HEK293 (cell line): ENCODE data around the gene MZT2A.
A peak's percentile ranks its signal among the peaks of the same experiment; 100 is the strongest.

Experiments
- IKZF3 ChIP-seq: fragments of 450-650 bp; IDR thresholded peaks from 2 replicates; pipeline ENCODE4 v1.5.0; 2018; ENCODE audit warnings: missing biosample characterization, mild to moderate bottlenecking, missing genetic modification characterization, moderate library complexity
- YY1 ChIP-seq: fragments of 450-650 bp; formaldehyde crosslinking; IDR thresholded peaks from 2 replicates; pipeline ENCODE4 v1.5.1; 2018; ENCODE audit warnings: missing biosample characterization, missing genetic modification characterization
- ZBTB48 ChIP-seq: fragments of 450-650 bp; formaldehyde crosslinking; IDR thresholded peaks from 2 replicates; pipeline ENCODE4 v1.5.1; 2016; ENCODE audit warnings: missing biosample characterization, missing genetic modification characterization
- ZFP37 ChIP-seq: fragments of 450-650 bp; formaldehyde crosslinking; IDR thresholded peaks from 2 replicates; pipeline ENCODE4 v1.5.1; 2016; ENCODE audit warnings: missing biosample characterization, missing genetic modification characterization
- ZFP69B ChIP-seq: fragments of 450-650 bp; formaldehyde crosslinking; IDR thresholded peaks from 2 replicates; pipeline ENCODE4 v1.5.1; 2016; ENCODE audit warnings: missing biosample characterization, missing genetic modification characterization
- ZNF19 ChIP-seq: fragments of 450-650 bp; formaldehyde crosslinking; IDR thresholded peaks from 2 replicates; pipeline ENCODE4; 2016; ENCODE audit warnings: missing biosample characterization, missing genetic modification characterization, low read depth
- ZNF223 ChIP-seq: fragments of 450-650 bp; formaldehyde crosslinking; IDR thresholded peaks from 2 replicates; pipeline ENCODE4 v1.5.1; 2016; ENCODE audit warnings: missing biosample characterization, missing genetic modification characterization
- ZNF292 ChIP-seq: fragments of 450-650 bp; formaldehyde crosslinking; IDR thresholded peaks from 2 replicates; pipeline ENCODE4 v1.5.1; 2016; ENCODE audit warnings: low read depth, missing biosample characterization, missing genetic modification characterization, borderline replicate concordance
- ZNF302 ChIP-seq: fragments of 450-650 bp; formaldehyde crosslinking; IDR thresholded peaks from 2 replicates; pipeline ENCODE4 v1.5.1; 2016; ENCODE audit warnings: missing biosample characterization, missing genetic modification characterization, low read depth
- ZNF324 ChIP-seq: fragments of 450-650 bp; formaldehyde crosslinking; IDR thresholded peaks from 2 replicates; pipeline ENCODE4 v1.5.1; 2016; ENCODE audit warnings: missing biosample characterization, missing genetic modification characterization
- ZNF416 ChIP-seq: fragments of 450-650 bp; formaldehyde crosslinking; IDR thresholded peaks from 2 replicates; pipeline ENCODE4 v1.5.1; 2016; ENCODE audit warnings: missing biosample characterization, missing genetic modification characterization
- ZNF473 ChIP-seq: fragments of 450-650 bp; formaldehyde crosslinking; IDR thresholded peaks from 2 replicates; pipeline ENCODE4 v1.5.1; 2017; ENCODE audit warnings: missing biosample characterization, missing genetic modification characterization
- ZNF501 ChIP-seq: fragments of 450-650 bp; formaldehyde crosslinking; IDR thresholded peaks from 2 replicates; pipeline ENCODE4 v1.5.1; 2016; ENCODE audit warnings: missing biosample characterization, missing genetic modification characterization
- ZNF529 ChIP-seq: fragments of 450-650 bp; formaldehyde crosslinking; IDR thresholded peaks from 2 replicates; pipeline ENCODE4 v1.5.1; 2017; ENCODE audit warnings: missing genetic modification characterization, missing biosample characterization; ENCODE audit not compliant: insufficient replicate concordance
- ZNF530 ChIP-seq: fragments of 450-650 bp; formaldehyde crosslinking; IDR thresholded peaks from 2 replicates; pipeline ENCODE4 v1.5.1; 2016; ENCODE audit warnings: low read depth, missing biosample characterization, missing genetic modification characterization
- ZNF548 ChIP-seq: fragments of 450-650 bp; formaldehyde crosslinking; IDR thresholded peaks from 2 replicates; pipeline ENCODE4 v1.5.1; 2016; ENCODE audit warnings: missing biosample characterization, missing genetic modification characterization
- ZNF596 ChIP-seq: fragments of 450-650 bp; IDR thresholded peaks from 2 replicates; pipeline ENCODE4 v1.5.0; 2018; ENCODE audit warnings: missing biosample characterization, mild to moderate bottlenecking, missing genetic modification characterization, moderate library complexity
- ZNF654 ChIP-seq: fragments of 450-650 bp; formaldehyde crosslinking; IDR thresholded peaks from 2 replicates; pipeline ENCODE4 v1.5.1; 2016; ENCODE audit warnings: low read depth, missing biosample characterization, missing genetic modification characterization
- TF ChIP-seq, protein P1 (sequence below): fragments of 450-650 bp; formaldehyde crosslinking; IDR thresholded peaks from 2 replicates; pipeline ENCODE4 v1.5.1; 2017; ENCODE audit warnings: missing biosample characterization, missing genetic modification characterization
- TF ChIP-seq, protein P2 (sequence below): fragments of 450-650 bp; formaldehyde crosslinking; IDR thresholded peaks from 2 replicates; pipeline ENCODE4 v1.5.1; 2016; ENCODE audit warnings: missing biosample characterization, missing genetic modification characterization
- TF ChIP-seq, protein P3 (sequence below): fragments of 450-650 bp; formaldehyde crosslinking; IDR thresholded peaks from 2 replicates; pipeline ENCODE4 v1.5.1; 2016; ENCODE audit warnings: missing biosample characterization, missing genetic modification characterization
- TF ChIP-seq, protein P4 (sequence below): fragments of 450-650 bp; formaldehyde crosslinking; IDR thresholded peaks from 2 replicates; pipeline ENCODE4 v1.5.1; 2016; ENCODE audit warnings: missing biosample characterization, missing genetic modification characterization
- TF ChIP-seq, protein P5 (sequence below): fragments of 450-650 bp; formaldehyde crosslinking; IDR thresholded peaks from 2 replicates; pipeline ENCODE4 v1.5.1; 2016; ENCODE audit warnings: missing biosample characterization, missing genetic modification characterization
- TF ChIP-seq, protein P6 (sequence below): fragments of 450-650 bp; IDR thresholded peaks from 2 replicates; pipeline ENCODE4 v1.5.1; 2018; ENCODE audit warnings: missing biosample characterization, missing genetic modification characterization
- TF ChIP-seq, protein P7 (sequence below): fragments of 450-650 bp; formaldehyde crosslinking; IDR thresholded peaks from 2 replicates; pipeline ENCODE4 v1.5.1; 2016; ENCODE audit warnings: missing biosample characterization, missing genetic modification characterization

MZT2A gene

DNA sequence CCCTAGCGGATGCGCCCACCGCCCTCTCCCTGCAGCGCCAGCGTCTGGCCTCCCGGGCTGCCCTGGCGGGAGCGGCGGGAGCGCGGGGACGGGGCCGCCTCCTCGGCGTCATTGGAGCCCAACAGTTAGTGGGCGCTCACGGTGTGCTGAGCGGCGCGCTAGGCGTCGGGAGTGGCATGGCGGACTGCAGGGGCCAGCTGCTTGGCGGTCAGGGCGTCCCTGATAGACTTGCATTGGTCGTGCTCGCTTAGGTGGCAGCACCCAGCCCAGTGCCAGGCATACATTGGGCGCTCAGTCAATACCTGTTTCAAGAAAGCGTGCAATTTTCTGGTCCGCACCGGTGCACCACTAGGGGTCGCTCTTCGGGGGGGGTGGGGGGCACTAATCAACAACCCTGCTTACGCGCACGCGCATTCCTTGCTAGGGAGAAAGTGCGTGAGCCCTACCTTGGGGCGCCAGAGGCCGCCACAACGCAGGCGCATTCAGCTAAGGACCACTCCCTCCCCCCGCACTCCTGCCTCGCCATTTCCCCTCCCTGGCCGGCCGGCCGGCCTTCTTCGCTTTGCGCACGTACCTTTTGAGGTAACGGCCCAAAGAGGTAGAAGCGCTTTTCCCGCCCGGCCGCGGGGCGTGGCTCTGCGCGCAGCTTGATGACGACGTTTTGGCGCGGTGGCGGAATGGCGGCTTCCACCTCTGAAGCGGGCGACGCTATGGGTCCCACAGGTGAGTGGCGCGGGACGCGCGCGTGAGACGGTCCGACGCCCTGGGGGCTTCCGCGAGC, 411 bp upstream of the MZT2A start (continued):
- TF ChIP-seq ZNF654 (no peak), ZNF548 (tag by site-specific recombination) (no peak), ZNF292 (no peak), ZNF596 (no peak), ZNF302 (no peak), ZBTB48 (tag by site-specific recombination) (peak; percentile 25; the same call in 1 of the 2 replicates), ZNF223 (tag by site-specific recombination) (no peak), YY1 (tag by site-specific recombination) (peak; percentile 62; the same call in 1 of the 2 replicates), ZNF501 (tag by site-specific recombination) (peak; percentile 74; the same call in 1 of the 2 replicates), ZNF19 (tag by site-specific recombination) (no peak), IKZF3 (tag by site-specific recombination) (peak; percentile 46; the same call in 1 of the 2 replicates), ZNF324 (tag by site-specific recombination) (no peak), ZFP69B (tag by site-specific recombination) (peak; percentile 72; the same call in 1 of the 2 replicates), ZNF416 (tag by site-specific recombination) (no peak), ZFP37 (tag by site-specific recombination) (peak; percentile 15; the same call in 1 of the 2 replicates), ZNF529 (tag by site-specific recombination) (no peak), ZNF473 (no peak), ZNF530 (tag by site-specific recombination) (no peak)
- TF ChIP-seq, protein P1, sequence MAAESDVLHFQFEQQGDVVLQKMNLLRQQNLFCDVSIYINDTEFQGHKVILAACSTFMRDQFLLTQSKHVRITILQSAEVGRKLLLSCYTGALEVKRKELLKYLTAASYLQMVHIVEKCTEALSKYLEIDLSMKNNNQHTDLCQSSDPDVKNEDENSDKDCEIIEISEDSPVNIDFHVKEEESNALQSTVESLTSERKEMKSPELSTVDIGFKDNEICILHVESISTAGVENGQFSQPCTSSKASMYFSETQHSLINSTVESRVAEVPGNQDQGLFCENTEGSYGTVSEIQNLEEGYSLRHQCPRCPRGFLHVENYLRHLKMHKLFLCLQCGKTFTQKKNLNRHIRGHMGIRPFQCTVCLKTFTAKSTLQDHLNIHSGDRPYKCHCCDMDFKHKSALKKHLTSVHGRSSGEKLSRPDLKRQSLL (tag by site-specific recombination), result no peak
- TF ChIP-seq, protein P2, sequence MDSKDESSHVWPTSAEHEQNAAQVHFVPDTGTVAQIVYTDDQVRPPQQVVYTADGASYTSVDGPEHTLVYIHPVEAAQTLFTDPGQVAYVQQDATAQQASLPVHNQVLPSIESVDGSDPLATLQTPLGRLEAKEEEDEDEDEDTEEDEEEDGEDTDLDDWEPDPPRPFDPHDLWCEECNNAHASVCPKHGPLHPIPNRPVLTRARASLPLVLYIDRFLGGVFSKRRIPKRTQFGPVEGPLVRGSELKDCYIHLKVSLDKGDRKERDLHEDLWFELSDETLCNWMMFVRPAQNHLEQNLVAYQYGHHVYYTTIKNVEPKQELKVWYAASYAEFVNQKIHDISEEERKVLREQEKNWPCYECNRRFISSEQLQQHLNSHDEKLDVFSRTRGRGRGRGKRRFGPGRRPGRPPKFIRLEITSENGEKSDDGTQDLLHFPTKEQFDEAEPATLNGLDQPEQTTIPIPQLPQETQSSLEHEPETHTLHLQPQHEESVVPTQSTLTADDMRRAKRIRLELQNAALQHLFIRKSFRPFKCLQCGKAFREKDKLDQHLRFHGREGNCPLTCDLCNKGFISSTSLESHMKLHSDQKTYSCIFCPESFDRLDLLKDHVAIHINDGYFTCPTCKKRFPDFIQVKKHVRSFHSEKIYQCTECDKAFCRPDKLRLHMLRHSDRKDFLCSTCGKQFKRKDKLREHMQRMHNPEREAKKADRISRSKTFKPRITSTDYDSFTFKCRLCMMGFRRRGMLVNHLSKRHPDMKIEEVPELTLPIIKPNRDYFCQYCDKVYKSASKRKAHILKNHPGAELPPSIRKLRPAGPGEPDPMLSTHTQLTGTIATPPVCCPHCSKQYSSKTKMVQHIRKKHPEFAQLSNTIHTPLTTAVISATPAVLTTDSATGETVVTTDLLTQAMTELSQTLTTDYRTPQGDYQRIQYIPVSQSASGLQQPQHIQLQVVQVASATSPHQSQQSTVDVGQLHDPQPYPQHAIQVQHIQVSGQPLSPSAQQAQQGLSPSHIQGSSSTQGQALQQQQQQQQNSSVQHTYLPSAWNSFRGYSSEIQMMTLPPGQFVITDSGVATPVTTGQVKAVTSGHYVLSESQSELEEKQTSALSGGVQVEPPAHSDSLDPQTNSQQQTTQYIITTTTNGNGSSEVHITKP (tag by site-specific recombination), result 0 out of 2 replicates have a peak, but pooled peaks have one; percentile 44
- TF ChIP-seq, protein P3, sequence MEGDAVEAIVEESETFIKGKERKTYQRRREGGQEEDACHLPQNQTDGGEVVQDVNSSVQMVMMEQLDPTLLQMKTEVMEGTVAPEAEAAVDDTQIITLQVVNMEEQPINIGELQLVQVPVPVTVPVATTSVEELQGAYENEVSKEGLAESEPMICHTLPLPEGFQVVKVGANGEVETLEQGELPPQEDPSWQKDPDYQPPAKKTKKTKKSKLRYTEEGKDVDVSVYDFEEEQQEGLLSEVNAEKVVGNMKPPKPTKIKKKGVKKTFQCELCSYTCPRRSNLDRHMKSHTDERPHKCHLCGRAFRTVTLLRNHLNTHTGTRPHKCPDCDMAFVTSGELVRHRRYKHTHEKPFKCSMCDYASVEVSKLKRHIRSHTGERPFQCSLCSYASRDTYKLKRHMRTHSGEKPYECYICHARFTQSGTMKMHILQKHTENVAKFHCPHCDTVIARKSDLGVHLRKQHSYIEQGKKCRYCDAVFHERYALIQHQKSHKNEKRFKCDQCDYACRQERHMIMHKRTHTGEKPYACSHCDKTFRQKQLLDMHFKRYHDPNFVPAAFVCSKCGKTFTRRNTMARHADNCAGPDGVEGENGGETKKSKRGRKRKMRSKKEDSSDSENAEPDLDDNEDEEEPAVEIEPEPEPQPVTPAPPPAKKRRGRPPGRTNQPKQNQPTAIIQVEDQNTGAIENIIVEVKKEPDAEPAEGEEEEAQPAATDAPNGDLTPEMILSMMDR (tag by site-specific recombination), result peak; percentile 99
- TF ChIP-seq, protein P4, sequence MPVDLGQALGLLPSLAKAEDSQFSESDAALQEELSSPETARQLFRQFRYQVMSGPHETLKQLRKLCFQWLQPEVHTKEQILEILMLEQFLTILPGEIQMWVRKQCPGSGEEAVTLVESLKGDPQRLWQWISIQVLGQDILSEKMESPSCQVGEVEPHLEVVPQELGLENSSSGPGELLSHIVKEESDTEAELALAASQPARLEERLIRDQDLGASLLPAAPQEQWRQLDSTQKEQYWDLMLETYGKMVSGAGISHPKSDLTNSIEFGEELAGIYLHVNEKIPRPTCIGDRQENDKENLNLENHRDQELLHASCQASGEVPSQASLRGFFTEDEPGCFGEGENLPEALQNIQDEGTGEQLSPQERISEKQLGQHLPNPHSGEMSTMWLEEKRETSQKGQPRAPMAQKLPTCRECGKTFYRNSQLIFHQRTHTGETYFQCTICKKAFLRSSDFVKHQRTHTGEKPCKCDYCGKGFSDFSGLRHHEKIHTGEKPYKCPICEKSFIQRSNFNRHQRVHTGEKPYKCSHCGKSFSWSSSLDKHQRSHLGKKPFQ (tag by site-specific recombination), result no peak
- TF ChIP-seq, protein P5, sequence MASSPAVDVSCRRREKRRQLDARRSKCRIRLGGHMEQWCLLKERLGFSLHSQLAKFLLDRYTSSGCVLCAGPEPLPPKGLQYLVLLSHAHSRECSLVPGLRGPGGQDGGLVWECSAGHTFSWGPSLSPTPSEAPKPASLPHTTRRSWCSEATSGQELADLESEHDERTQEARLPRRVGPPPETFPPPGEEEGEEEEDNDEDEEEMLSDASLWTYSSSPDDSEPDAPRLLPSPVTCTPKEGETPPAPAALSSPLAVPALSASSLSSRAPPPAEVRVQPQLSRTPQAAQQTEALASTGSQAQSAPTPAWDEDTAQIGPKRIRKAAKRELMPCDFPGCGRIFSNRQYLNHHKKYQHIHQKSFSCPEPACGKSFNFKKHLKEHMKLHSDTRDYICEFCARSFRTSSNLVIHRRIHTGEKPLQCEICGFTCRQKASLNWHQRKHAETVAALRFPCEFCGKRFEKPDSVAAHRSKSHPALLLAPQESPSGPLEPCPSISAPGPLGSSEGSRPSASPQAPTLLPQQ (tag by site-specific recombination), result peak; percentile 83
- TF ChIP-seq, protein P6, sequence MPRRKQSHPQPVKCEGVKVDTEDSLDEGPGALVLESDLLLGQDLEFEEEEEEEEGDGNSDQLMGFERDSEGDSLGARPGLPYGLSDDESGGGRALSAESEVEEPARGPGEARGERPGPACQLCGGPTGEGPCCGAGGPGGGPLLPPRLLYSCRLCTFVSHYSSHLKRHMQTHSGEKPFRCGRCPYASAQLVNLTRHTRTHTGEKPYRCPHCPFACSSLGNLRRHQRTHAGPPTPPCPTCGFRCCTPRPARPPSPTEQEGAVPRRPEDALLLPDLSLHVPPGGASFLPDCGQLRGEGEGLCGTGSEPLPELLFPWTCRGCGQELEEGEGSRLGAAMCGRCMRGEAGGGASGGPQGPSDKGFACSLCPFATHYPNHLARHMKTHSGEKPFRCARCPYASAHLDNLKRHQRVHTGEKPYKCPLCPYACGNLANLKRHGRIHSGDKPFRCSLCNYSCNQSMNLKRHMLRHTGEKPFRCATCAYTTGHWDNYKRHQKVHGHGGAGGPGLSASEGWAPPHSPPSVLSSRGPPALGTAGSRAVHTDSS (tag by site-specific recombination), result no peak
- TF ChIP-seq, protein P7, sequence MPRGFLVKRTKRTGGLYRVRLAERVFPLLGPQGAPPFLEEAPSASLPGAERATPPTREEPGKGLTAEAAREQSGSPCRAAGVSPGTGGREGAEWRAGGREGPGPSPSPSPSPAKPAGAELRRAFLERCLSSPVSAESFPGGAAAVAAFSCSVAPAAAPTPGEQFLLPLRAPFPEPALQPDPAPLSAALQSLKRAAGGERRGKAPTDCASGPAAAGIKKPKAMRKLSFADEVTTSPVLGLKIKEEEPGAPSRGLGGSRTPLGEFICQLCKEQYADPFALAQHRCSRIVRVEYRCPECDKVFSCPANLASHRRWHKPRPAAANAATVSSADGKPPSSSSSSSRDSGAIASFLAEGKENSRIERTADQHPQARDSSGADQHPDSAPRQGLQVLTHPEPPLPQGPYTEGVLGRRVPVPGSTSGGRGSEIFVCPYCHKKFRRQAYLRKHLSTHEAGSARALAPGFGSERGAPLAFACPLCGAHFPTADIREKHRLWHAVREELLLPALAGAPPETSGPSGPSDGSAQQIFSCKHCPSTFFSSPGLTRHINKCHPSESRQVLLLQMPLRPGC (tag by site-specific recombination), result no peak
